MM.1S (cell line): ENCODE data around the gene ACTL7A.

ENCODE experiments used
- EZH2phosphoT487 ChIP-seq: fragments of 300-600 bp; sonication (generic); IDR thresholded peaks from 2 replicates; pipeline ENCODE4 v1.6.1; 2018; ENCODE audit warnings: antibody characterized with exemption, low read length
- TF ChIP-seq, protein P1 (sequence below): fragments of 300-600 bp; sonication (generic); IDR thresholded peaks from 2 replicates; pipeline ENCODE4 v1.5.1; 2016; ENCODE audit warnings: antibody characterized with exemption, low read length, mixed read lengths

DNA sequence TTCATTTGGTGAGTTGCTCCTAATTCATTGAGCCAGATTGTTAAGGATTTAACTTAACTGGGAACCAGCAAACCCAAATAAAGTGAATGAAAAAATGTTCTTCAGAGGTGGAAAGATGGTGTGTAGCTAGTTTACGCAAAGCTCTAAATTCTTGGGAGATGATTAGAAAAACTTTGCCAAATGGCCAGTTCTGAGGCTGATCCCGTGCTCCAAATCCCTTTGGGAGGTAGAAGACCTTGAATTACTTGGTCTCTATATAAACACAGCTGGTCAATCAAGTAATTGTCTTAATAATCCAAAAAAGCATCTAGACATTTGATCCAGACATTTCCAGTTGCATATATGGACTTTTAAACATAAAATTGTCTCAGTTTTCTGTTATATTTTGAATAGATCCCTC lies 17.7 kb upstream of the ACTL7A start:
- TF ChIP-seq, protein P1, sequence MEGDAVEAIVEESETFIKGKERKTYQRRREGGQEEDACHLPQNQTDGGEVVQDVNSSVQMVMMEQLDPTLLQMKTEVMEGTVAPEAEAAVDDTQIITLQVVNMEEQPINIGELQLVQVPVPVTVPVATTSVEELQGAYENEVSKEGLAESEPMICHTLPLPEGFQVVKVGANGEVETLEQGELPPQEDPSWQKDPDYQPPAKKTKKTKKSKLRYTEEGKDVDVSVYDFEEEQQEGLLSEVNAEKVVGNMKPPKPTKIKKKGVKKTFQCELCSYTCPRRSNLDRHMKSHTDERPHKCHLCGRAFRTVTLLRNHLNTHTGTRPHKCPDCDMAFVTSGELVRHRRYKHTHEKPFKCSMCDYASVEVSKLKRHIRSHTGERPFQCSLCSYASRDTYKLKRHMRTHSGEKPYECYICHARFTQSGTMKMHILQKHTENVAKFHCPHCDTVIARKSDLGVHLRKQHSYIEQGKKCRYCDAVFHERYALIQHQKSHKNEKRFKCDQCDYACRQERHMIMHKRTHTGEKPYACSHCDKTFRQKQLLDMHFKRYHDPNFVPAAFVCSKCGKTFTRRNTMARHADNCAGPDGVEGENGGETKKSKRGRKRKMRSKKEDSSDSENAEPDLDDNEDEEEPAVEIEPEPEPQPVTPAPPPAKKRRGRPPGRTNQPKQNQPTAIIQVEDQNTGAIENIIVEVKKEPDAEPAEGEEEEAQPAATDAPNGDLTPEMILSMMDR, result no peak
- TF ChIP-seq EZH2phosphoT487, result no peak
